H1 (cell line): ENCODE data around the gene LINGO4. TPM values are rescaled to one million over a fixed set of nuclear protein-coding genes. Genes with fewer than 3 reads are reported as not detected.

ENCODE experiments used
- CTCF ChIA-PET: fragments of 300-600 bp; sonication (Branson Sonifier 250); formaldehyde crosslinking; loops from one replicate; lab custom pipeline; 2021; ENCODE audit not compliant: partially characterized antibody; lab: Charles Lee
- POLR2A ChIA-PET: fragments of 300-600 bp; sonication (Branson Sonifier 250); formaldehyde crosslinking; loops from one replicate; lab custom pipeline; 2021; ENCODE audit warnings: inconsistent platforms; ENCODE audit not compliant: partially characterized antibody; lab: Charles Lee
- DNase-seq, 2 experiments: peaks; one replicate each; pipeline versions ENCODE4 v3.0.0 to v3.0.0-alpha.2; 2010 to 2022; ENCODE audit warnings: low spot score in 2 of 2, low read depth in 1 of 2, mixed read lengths in 1 of 2
- FAIRE-seq: peaks from 2 replicates; lab custom pipeline; 2011; peaks lifted over from hg19 to GRCh38; lab: Jason Lieb, UNC
- H2AFZ ChIP-seq: 2 replicates; pipeline ENCODE4 v1.8.1; 2012; ENCODE audit warnings: low read length, inconsistent platforms
- H2AK5ac ChIP-seq: 2 replicates; pipeline ENCODE4 v1.6.1; 2013; ENCODE audit warnings: low read depth, low read length
- H2BK120ac ChIP-seq: replicated peaks from 2 replicates; pipeline ENCODE3; 2013; ENCODE audit warnings: low read depth, low read length, inconsistent platforms
- H2BK12ac ChIP-seq: 2 replicates; pipeline ENCODE4 v1.6.1; 2013; ENCODE audit warnings: low read depth, low read length
- H2BK15ac ChIP-seq: 2 replicates; pipeline ENCODE4 v1.6.1; 2013; ENCODE audit warnings: low read length
- H2BK20ac ChIP-seq: 2 replicates; pipeline ENCODE4 v1.6.1; 2013; ENCODE audit warnings: low read length
- H2BK5ac ChIP-seq: 2 replicates; pipeline ENCODE4 v1.6.1; 2013; ENCODE audit warnings: low read depth, low read length
- H3K14ac ChIP-seq: 2 replicates; pipeline ENCODE4 v1.6.1; 2013; ENCODE audit warnings: inconsistent platforms; ENCODE audit not compliant: insufficient read length
- H3K18ac ChIP-seq: 2 replicates; pipeline ENCODE4 v1.6.1; 2013; ENCODE audit warnings: low read length; ENCODE audit errors: extremely low read depth
- H3K23ac ChIP-seq: 2 replicates; pipeline ENCODE4 v1.6.1; 2013; ENCODE audit warnings: inconsistent platforms; ENCODE audit not compliant: insufficient read length
- H3K23me2 ChIP-seq: 2 replicates; pipeline ENCODE4 v1.6.1; 2013; ENCODE audit warnings: low read depth, low read length
- H3K27ac ChIP-seq: 2 replicates; pipeline ENCODE4 v1.6.1; 2011; ENCODE audit warnings: low read depth, low read length, inconsistent platforms
- H3K27me3 ChIP-seq, 4 experiments: replicated peaks in 1 of 4; 1 replicate in 1 of 4; 2 replicates in 3 of 4; pipeline versions ENCODE4 v1.6.1 to v1.8.1; 2011 to 2013; ENCODE audit warnings: low read length in 3 of 4, mild to moderate bottlenecking in 3 of 4, inconsistent platforms in 2 of 4, mixed read lengths in 2 of 4, moderate library complexity in 1 of 4; ENCODE audit not compliant: control insufficient read depth in 3 of 4, insufficient read depth in 3 of 4; ENCODE audit errors: extremely low read depth in 1 of 4
- H3K36me3 ChIP-seq, 4 experiments: 2 replicates each; pipeline versions ENCODE4 v1.6.1 to v1.8.1; 2011 to 2013; ENCODE audit warnings: mild to moderate bottlenecking in 4 of 4, low read length in 3 of 4, moderate library complexity in 2 of 4, control low read depth in 1 of 4, inconsistent platforms in 1 of 4; ENCODE audit not compliant: insufficient read depth in 4 of 4, control insufficient read depth in 2 of 4
- H3K4ac ChIP-seq: replicated peaks from 2 replicates; pipeline ENCODE3; 2013; ENCODE audit warnings: low read length, low read depth, mixed read lengths, inconsistent platforms; ENCODE audit not compliant: insufficient read length
- H3K4me1 ChIP-seq, 4 experiments: replicated peaks in 1 of 4; 1 replicate in 1 of 4; 2 replicates in 3 of 4; pipeline versions ENCODE4 v1.6.1 to v1.8.1; 2011 to 2013; ENCODE audit warnings: low read length in 3 of 4, inconsistent platforms in 2 of 4, mixed read lengths in 1 of 4; ENCODE audit not compliant: insufficient read depth in 4 of 4, control insufficient read depth in 3 of 4
- H3K4me2 ChIP-seq, 2 experiments: 2 replicates each; pipeline versions ENCODE4 v1.6.1 to v1.8.1; 2011 to 2013; ENCODE audit warnings: low read depth in 2 of 2, low read length in 2 of 2, control low read depth in 1 of 2, inconsistent platforms in 1 of 2, mild to moderate bottlenecking in 1 of 2; ENCODE audit not compliant: insufficient read depth in 1 of 2
- H3K4me3 ChIP-seq, 4 experiments: fragments of 200-600, 300-600 bp in 1 of 4; sonication (generic), shearing (Covaris generic), sonication (Bioruptor Twin) in 1 of 4; 2 replicates each; pipeline versions ENCODE4 v1.5.1 to v1.8.1; 2011 to 2016; ENCODE audit warnings: low read length in 4 of 4, low read depth in 3 of 4, control low read depth in 2 of 4, inconsistent platforms in 2 of 4, mild to moderate bottlenecking in 2 of 4, mixed read lengths in 1 of 4, moderate library complexity in 1 of 4; ENCODE audit not compliant: insufficient read depth in 2 of 4; ENCODE audit errors: extremely low read depth in 1 of 4
- H3K56ac ChIP-seq: replicated peaks from 2 replicates; pipeline ENCODE3; 2013; ENCODE audit warnings: low read depth, mild to moderate bottlenecking, mixed read lengths, low read length, inconsistent platforms; ENCODE audit not compliant: insufficient read length
- H3K79me1 ChIP-seq: 2 replicates; pipeline ENCODE4 v1.6.1; 2013; ENCODE audit warnings: low read depth, low read length, control low read depth
- H3K79me2 ChIP-seq, 2 experiments: 2 replicates each; pipeline versions ENCODE4 v1.6.1 to v1.8.1; 2012 to 2013; ENCODE audit warnings: low read length in 2 of 2, mild to moderate bottlenecking in 2 of 2, inconsistent platforms in 1 of 2; ENCODE audit not compliant: insufficient read depth in 2 of 2, control insufficient read depth in 1 of 2
- H3K9ac ChIP-seq, 4 experiments: replicated peaks in 1 of 4; 1 replicate in 1 of 4; 2 replicates in 3 of 4; pipeline versions ENCODE4 v1.6.1 to v1.8.1; 2011 to 2013; ENCODE audit warnings: low read depth in 3 of 4, low read length in 3 of 4, control low read depth in 2 of 4, mild to moderate bottlenecking in 2 of 4, moderate library complexity in 2 of 4, inconsistent platforms in 1 of 4; ENCODE audit errors: extremely low read depth in 1 of 4
- H3K9me3 ChIP-seq, 2 experiments: 2 replicates each; pipeline versions ENCODE4 v1.6.1 to v1.8.1; 2012 to 2013; ENCODE audit warnings: mild to moderate bottlenecking in 2 of 2, moderate library complexity in 2 of 2, control low read depth in 1 of 2, inconsistent platforms in 1 of 2, low read depth in 1 of 2, low read length in 1 of 2, mixed read lengths in 1 of 2; ENCODE audit not compliant: insufficient read depth in 2 of 2
- H4K20me1 ChIP-seq, 2 experiments: replicated peaks in 1 of 2; 2 replicates each; pipeline versions ENCODE3 to v1.8.1; 2011 to 2013; ENCODE audit warnings: inconsistent platforms in 2 of 2, low read length in 2 of 2, mild to moderate bottlenecking in 1 of 2; ENCODE audit not compliant: insufficient read depth in 2 of 2, control insufficient read depth in 1 of 2
- H4K5ac ChIP-seq: 2 replicates; pipeline ENCODE4 v1.6.1; 2013; ENCODE audit warnings: low read length, low read depth, mixed read lengths, inconsistent platforms; ENCODE audit not compliant: insufficient read length
- H4K8ac ChIP-seq: 2 replicates; pipeline ENCODE4 v1.8.0; 2013; ENCODE audit warnings: mild to moderate bottlenecking, moderate library complexity, low read length, inconsistent platforms; ENCODE audit not compliant: insufficient read depth; ENCODE audit errors: extremely low read depth
- H4K91ac ChIP-seq: replicated peaks from 2 replicates; pipeline ENCODE3; 2013; ENCODE audit warnings: low read length, mixed read lengths, inconsistent platforms; ENCODE audit not compliant: insufficient read length
- CTCF ChIP-seq, 3 experiments: IDR thresholded peaks; 1 replicate in 2 of 3; 2 replicates in 1 of 3; pipeline versions ENCODE4 v1.5.1 to v1.6.1; 2011; ENCODE audit warnings: low read length in 3 of 3, mild to moderate bottlenecking in 3 of 3, inconsistent platforms in 2 of 3, low read depth in 1 of 3, moderate library complexity in 1 of 3; ENCODE audit not compliant: insufficient read depth in 1 of 3; ENCODE audit errors: control extremely low read depth in 1 of 3
- E2F6 ChIP-seq: IDR thresholded peaks from 2 replicates; pipeline ENCODE4 v1.6.1; 2012; ENCODE audit warnings: inconsistent platforms
- EP300 ChIP-seq, 2 experiments: IDR thresholded peaks; 1 replicate in 1 of 2; 2 replicates in 1 of 2; pipeline ENCODE4 v1.6.1; 2011 to 2012; ENCODE audit warnings: low read depth in 2 of 2, low read length in 2 of 2, mild to moderate bottlenecking in 2 of 2, borderline replicate concordance in 1 of 2, inconsistent platforms in 1 of 2, moderate library complexity in 1 of 2
- FOSL1 ChIP-seq: IDR thresholded peaks from 2 replicates; pipeline ENCODE4 v1.6.1; 2011; ENCODE audit warnings: mild to moderate bottlenecking, low read depth, low read length, moderate library complexity; ENCODE audit not compliant: insufficient read depth
- KDM5A ChIP-seq: fragments of 200-600 bp; IDR thresholded peaks from 2 replicates; pipeline ENCODE4 v1.7.1; 2012; ENCODE audit warnings: mild to moderate bottlenecking, low read length, inconsistent platforms, mixed read lengths
- MAX ChIP-seq: IDR thresholded peaks from 2 replicates; pipeline ENCODE4 v1.6.1; 2012; ENCODE audit warnings: inconsistent platforms
- NRF1 ChIP-seq: IDR thresholded peaks from 2 replicates; pipeline ENCODE4 v1.6.1; 2011; ENCODE audit warnings: mild to moderate bottlenecking, low read depth, low read length, improper control_type of control experiment
- SAP30 ChIP-seq: fragments of 300-600 bp; sonication (generic); IDR thresholded peaks from 2 replicates; pipeline ENCODE4 v1.7.1; 2012; ENCODE audit warnings: low read length, moderate library complexity, mild to moderate bottlenecking, inconsistent platforms; ENCODE audit not compliant: insufficient read depth, insufficient replicate concordance
- WGBS, 2 experiments: shearing (Covaris generic) in 1 of 2; methylation state at CpG; one replicate each; pipeline versions ENCODE4 v1.1.6 to v1.1.7; 2013 to 2015; ENCODE audit warnings: low lambda C conversion rate in 2 of 2, mixed read lengths in 2 of 2, inconsistent platforms in 1 of 2, low coverage in 1 of 2, missing lambda C conversion rate in 1 of 2; ENCODE audit not compliant: insufficient replicate concordance in 2 of 2, insufficient coverage in 1 of 2, insufficient read length in 1 of 2; ENCODE audit errors: extremely low coverage in 1 of 2, missing lambda C conversion rate in 1 of 2; 5-methylcytosine and 5-hydroxymethylcytosine counted together
- polyA plus RNA-seq, 7 experiments: library from polyadenylated mRNA; depleted of rRNA in 3 of 7; stranded (reverse) in 5 of 7; unstranded in 2 of 7; fragments of >200 nt in 5 of 7; fragments of 200-250 nt in 2 of 7; gene quantifications; 1 replicate in 5 of 7; 2 replicates in 1 of 7; 4 replicates in 1 of 7; pipeline versions ENCODE4 v1.2.1 to v1.2.3, GENCODE V29; 2011 to 2013; ENCODE audit warnings: missing spikeins in 2 of 7, mixed read lengths in 2 of 7
- total RNA-seq: library from RNA; stranded (reverse); fragmentation: NEBNext Ultra II Directional; extraction: Animal tissue kit (Norgen Biotek cat#: 25700); gene quantifications from 2 replicates; pipeline ENCODE4 v1.2.1, GENCODE V29; 2021

The LINGO4 gene
- total and polyA plus RNA-seq, 2 of the 8 experiments (the other 6 are each of a cell fraction or from before 2014, with no cell fraction given) = 0.03 TPM; not detected in 1

- no peaks in the 10 kb centered on the region for H3K9me3 ChIP-seq
- no peaks in the 10 kb centered on the region for H3K36me3 ChIP-seq
- WGBS, 2 experiments = 84% methylated on average over 9 of the region's 9 CpGs; no CpG with 5 or more reads in 1 of the 2 experiments
- no peaks in the 10 kb centered on the region for H4K20me1 ChIP-seq
- no peaks in the 10 kb centered on the region for H3K79me1 ChIP-seq
- no peak overlapping the region for H3K9ac ChIP-seq
- H4K8ac ChIP-seq = no peak overlapping the region
- H3K4ac ChIP-seq = no peak overlapping the region
- FAIRE-seq = no peak
- ChIA-PET CTCF (interaction anchor here (0.5 to 1.5 kb wide), 4 partner anchors 8 to 63 kb away, joined by 3 to 5 read pairs (median 3); no protein-coding TSS in a partner anchor), POLR2A (interaction anchor here (0.8 to 3.7 kb wide), 4 partner anchors 15 to 62 kb away, joined by 3 to 20 read pairs (median 4); partner anchors contain the start of genes C2CD4D and MRPL9)
- peaks cover 2% of the 10 kb centered on the region; the same call in 1 of the 2 replicates for H3K23me2 ChIP-seq
- H3K27me3 ChIP-seq = no peaks in the 10 kb centered on the region
- H3K56ac ChIP-seq = no peak overlapping the region
- peaks cover 14 to 39% (median 27%) of the 10 kb centered on the region in 4 experiments for H3K4me1 ChIP-seq
- no peak for DNase-seq
- no peak overlapping the region for H3K14ac ChIP-seq
- peak overlapping the region; percentile 38 to 44; a peak in 2 of 4 replicates for H3K4me2 ChIP-seq
- no peaks in the 10 kb centered on the region for H3K79me2 ChIP-seq
- no peak overlapping the region for H4K5ac ChIP-seq
- no peak overlapping the region for H2BK120ac ChIP-seq
- no peak overlapping the region for H3K23ac ChIP-seq
- peak overlapping the region; percentile 66; the same call in 1 of the 2 replicates for H2BK5ac ChIP-seq
- H4K91ac ChIP-seq = no peak overlapping the region
- peak overlapping the region; percentile 62; the same call in 1 of the 2 replicates for H3K18ac ChIP-seq
- no peak overlapping the region for H3K27ac ChIP-seq
- no peak overlapping the region for H2AFZ ChIP-seq
- H2AK5ac ChIP-seq = peak overlapping the region; percentile 54; the same call in 1 of the 2 replicates
- H2BK15ac ChIP-seq = peak overlapping the region; percentile 88; the same call in 1 of the 2 replicates
- no peak overlapping the region for H3K4me3 ChIP-seq
- H2BK20ac ChIP-seq = no peak overlapping the region
- peak overlapping the region; percentile 92; the same call in 1 of the 2 replicates for H2BK12ac ChIP-seq
- TF ChIP-seq MAX (no peak), FOSL1 (no peak), SAP30 (no peak), CTCF (IDR thresholded peaks at IDR 0.05; ENCODE audit: control extremely low read depth in 1 of 3, insufficient read depth in 1 of 3, low read depth in 1 of 3, low read length in 3 of 3) (no peak), NRF1 (no peak), E2F6 (no peak), KDM5A (no peak), EP300 (IDR thresholded peaks at IDR 0.05; ENCODE audit: borderline replicate concordance in 1 of 2, low read depth in 2 of 2, low read length in 2 of 2) (no peak)
These were observed 20.0 kb upstream of the LINGO4 start for GRCh38 chr1:151825204-151825603.
